WTC11 (cell line): ENCODE results near the gene SART3. TPM values are rescaled to one million over a fixed set of nuclear protein-coding genes. Genes with fewer than 3 reads are reported as not detected.
A peak's percentile ranks its signal among the peaks of the same experiment; 100 is the strongest.

ENCODE experiments used
- ATAC-seq: fragments of 200-7000 bp; cut with Tn5 transposase; 2 replicates; pipeline ENCODE4 v1.10.0; 2021; ENCODE audit warnings: mild to moderate bottlenecking, moderate library complexity
- CTCF ChIA-PET: fragments of 300-600 bp; sonication (Branson Sonifier 250); formaldehyde crosslinking; loops from one replicate; lab custom pipeline; 2021; ENCODE audit warnings: antibody characterized with exemption; lab: Charles Lee
- POLR2A ChIA-PET: fragments of 350-600 bp; sonication (Branson Sonifier 250); formaldehyde crosslinking; loops from one replicate; lab custom pipeline; 2021; ENCODE audit warnings: antibody characterized with exemption; lab: Charles Lee
- DNase-seq: peaks from one replicate; pipeline ENCODE4 v3.0.0; 2021; ENCODE audit warnings: low spot score
- H3K27ac Mint-ChIP-seq: 2 replicates; pipeline ENCODE4 v1.8.0; 2021; ENCODE audit warnings: mixed read lengths
- H3K27me3 Mint-ChIP-seq: 2 replicates; pipeline ENCODE4 v1.8.0; 2021; ENCODE audit warnings: low read depth, mild to moderate bottlenecking, moderate library complexity, mixed read lengths
- H3K36me3 Mint-ChIP-seq: 2 replicates; pipeline ENCODE4 v1.8.0; 2021; ENCODE audit warnings: mixed read lengths
- H3K4me1 Mint-ChIP-seq: 2 replicates; pipeline ENCODE4 v1.8.0; 2022; ENCODE audit warnings: mixed read lengths
- H3K4me3 Mint-ChIP-seq: 2 replicates; pipeline ENCODE4 v1.8.0; 2021; ENCODE audit warnings: mild to moderate bottlenecking, moderate library complexity, mixed read lengths
- H3K9me3 Mint-ChIP-seq: 2 replicates; pipeline ENCODE4 v1.8.0; 2021; ENCODE audit warnings: mixed read lengths
- ATF1 ChIP-seq: sonication (generic); formaldehyde crosslinking; IDR thresholded peaks from 2 replicates; pipeline ENCODE4 v1.8.1; 2023; ENCODE audit warnings: mild to moderate bottlenecking, moderate library complexity, missing genetic modification reagents
- E2F5 ChIP-seq: sonication (generic); formaldehyde crosslinking; IDR thresholded peaks from 2 replicates; pipeline ENCODE4 v1.8.1; 2022; ENCODE audit warnings: mild to moderate bottlenecking, moderate library complexity, missing genetic modification reagents
- GTF2I ChIP-seq: fragments of 250-450 bp; sonication (Bioruptor Pico); conservative IDR thresholded peaks from 2 replicates; pipeline ENCODE4 v1.4.0; 2021; ENCODE audit warnings: mild to moderate bottlenecking
- KAT7 ChIP-seq: sonication (generic); formaldehyde crosslinking; IDR thresholded peaks from 2 replicates; pipeline ENCODE4 v1.8.1; 2023; ENCODE audit warnings: missing genetic modification reagents, mild to moderate bottlenecking, borderline replicate concordance
- NFE2L1 ChIP-seq: sonication (generic); formaldehyde crosslinking; IDR thresholded peaks from 2 replicates; pipeline ENCODE4 v1.8.1; 2023; ENCODE audit warnings: missing genetic modification reagents
- PRDM15 ChIP-seq: sonication (generic); formaldehyde crosslinking; IDR thresholded peaks from 2 replicates; pipeline ENCODE4 v1.8.0; 2022; ENCODE audit warnings: missing genetic modification reagents
- TEAD1 ChIP-seq: sonication (generic); formaldehyde crosslinking; IDR thresholded peaks from 2 replicates; pipeline ENCODE4 v1.8.0; 2022; ENCODE audit warnings: mild to moderate bottlenecking, missing genetic modification reagents
- USF1 ChIP-seq: sonication (generic); formaldehyde crosslinking; IDR thresholded peaks from 2 replicates; pipeline ENCODE4 v1.8.0; 2022; ENCODE audit warnings: mild to moderate bottlenecking, missing genetic modification reagents
- ZNF512 ChIP-seq: sonication (generic); formaldehyde crosslinking; IDR thresholded peaks from 2 replicates; pipeline ENCODE4 v1.8.1; 2022; ENCODE audit warnings: missing genetic modification reagents, borderline replicate concordance
- ZNF671 ChIP-seq: fragments of 250-450 bp; sonication (Bioruptor Pico); IDR thresholded peaks from 2 replicates; pipeline ENCODE4 v1.8.0; 2021; ENCODE audit warnings: mild to moderate bottlenecking
- total RNA-seq: library from RNA; stranded (reverse); gene quantifications from 3 replicates; pipeline ENCODE4 v1.2.3, GENCODE V29; 2021
- TF ChIP-seq, protein P1 (sequence below): sonication (generic); formaldehyde crosslinking; conservative IDR thresholded peaks from 2 replicates; pipeline ENCODE4 v1.8.1; 2023; ENCODE audit warnings: mild to moderate bottlenecking, low read depth, missing genetic modification reagents, moderate library complexity
- TF ChIP-seq, protein P2 (sequence below): sonication (generic); formaldehyde crosslinking; conservative IDR thresholded peaks from 2 replicates; pipeline ENCODE4 v1.8.1; 2022; ENCODE audit warnings: mild to moderate bottlenecking, missing genetic modification reagents
- TF ChIP-seq, protein P3 (sequence below): sonication (generic); formaldehyde crosslinking; IDR thresholded peaks from 2 replicates; pipeline ENCODE4 v1.8.0; 2023; ENCODE audit warnings: missing genetic modification reagents, mild to moderate bottlenecking, borderline replicate concordance
- TF ChIP-seq, protein P4 (sequence below): fragments of 250-450 bp; sonication (Bioruptor Pico); conservative IDR thresholded peaks from 2 replicates; pipeline ENCODE4 v1.9.0; 2021; ENCODE audit warnings: mild to moderate bottlenecking
- TF ChIP-seq, protein P5 (sequence below): sonication (generic); formaldehyde crosslinking; IDR thresholded peaks from 2 replicates; pipeline ENCODE4 v1.8.1; 2022; ENCODE audit warnings: low read depth, mild to moderate bottlenecking, moderate library complexity, missing genetic modification reagents, borderline replicate concordance

SART3 gene
- total RNA-seq, 1 experiment from 2014 or later, result 91.2 TPM

DNA sequence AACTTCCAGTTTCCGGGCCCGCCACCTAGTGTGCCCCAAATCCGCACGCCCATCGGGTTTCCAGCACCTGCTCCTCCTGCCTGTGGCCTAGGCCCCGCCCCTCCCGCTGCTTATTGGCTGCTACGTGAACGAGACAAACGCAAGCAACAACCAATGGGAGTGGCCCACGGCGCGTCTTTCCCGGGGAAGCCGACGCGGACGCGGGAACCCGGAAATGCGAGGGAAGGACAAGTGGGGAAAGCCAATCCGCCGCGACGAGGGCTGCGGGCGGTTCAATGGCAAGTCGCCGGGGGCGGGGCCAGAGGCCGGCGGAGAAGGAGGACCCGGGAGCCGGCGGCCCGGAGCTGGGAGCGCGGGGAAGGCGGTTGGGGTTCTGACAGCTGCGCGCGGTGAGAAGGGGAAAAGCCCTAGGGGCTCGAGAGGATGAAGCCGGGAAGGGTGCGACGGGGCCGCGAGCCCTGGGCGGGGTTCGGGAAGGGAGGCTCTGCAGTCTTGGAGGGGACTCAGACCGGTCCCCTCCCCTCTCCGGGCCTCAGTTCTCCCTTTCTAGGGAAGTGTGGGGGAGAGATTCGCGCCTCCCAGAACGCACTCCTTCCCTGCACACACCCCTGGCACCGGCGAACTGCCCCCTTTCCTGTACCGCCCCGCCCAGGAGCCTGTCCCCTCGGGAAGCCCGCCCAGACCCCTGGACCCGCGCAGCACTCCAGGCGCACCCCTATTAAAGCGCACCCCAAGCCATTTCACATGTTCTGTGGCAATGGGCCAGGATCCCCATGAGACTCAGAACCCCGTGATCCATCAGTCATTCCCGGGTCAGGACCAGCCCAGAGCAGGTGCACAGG is 45.8 kb downstream of the SART3 start, which contains the start of gene FICD (continued):
- TF ChIP-seq USF1 (no peak), E2F5 (peak; percentile 83), TEAD1 (CRISPR knock-in tag) (no peak), GTF2I (no peak), ZNF671 (CRISPR knock-in tag) (no peak)
- TF ChIP-seq, protein P1, sequence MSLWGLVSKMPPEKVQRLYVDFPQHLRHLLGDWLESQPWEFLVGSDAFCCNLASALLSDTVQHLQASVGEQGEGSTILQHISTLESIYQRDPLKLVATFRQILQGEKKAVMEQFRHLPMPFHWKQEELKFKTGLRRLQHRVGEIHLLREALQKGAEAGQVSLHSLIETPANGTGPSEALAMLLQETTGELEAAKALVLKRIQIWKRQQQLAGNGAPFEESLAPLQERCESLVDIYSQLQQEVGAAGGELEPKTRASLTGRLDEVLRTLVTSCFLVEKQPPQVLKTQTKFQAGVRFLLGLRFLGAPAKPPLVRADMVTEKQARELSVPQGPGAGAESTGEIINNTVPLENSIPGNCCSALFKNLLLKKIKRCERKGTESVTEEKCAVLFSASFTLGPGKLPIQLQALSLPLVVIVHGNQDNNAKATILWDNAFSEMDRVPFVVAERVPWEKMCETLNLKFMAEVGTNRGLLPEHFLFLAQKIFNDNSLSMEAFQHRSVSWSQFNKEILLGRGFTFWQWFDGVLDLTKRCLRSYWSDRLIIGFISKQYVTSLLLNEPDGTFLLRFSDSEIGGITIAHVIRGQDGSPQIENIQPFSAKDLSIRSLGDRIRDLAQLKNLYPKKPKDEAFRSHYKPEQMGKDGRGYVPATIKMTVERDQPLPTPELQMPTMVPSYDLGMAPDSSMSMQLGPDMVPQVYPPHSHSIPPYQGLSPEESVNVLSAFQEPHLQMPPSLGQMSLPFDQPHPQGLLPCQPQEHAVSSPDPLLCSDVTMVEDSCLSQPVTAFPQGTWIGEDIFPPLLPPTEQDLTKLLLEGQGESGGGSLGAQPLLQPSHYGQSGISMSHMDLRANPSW (CRISPR knock-in tag), result no peak
- TF ChIP-seq, protein P2, sequence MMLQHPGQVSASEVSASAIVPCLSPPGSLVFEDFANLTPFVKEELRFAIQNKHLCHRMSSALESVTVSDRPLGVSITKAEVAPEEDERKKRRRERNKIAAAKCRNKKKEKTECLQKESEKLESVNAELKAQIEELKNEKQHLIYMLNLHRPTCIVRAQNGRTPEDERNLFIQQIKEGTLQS (CRISPR knock-in tag), result no peak
- TF ChIP-seq, protein P3, sequence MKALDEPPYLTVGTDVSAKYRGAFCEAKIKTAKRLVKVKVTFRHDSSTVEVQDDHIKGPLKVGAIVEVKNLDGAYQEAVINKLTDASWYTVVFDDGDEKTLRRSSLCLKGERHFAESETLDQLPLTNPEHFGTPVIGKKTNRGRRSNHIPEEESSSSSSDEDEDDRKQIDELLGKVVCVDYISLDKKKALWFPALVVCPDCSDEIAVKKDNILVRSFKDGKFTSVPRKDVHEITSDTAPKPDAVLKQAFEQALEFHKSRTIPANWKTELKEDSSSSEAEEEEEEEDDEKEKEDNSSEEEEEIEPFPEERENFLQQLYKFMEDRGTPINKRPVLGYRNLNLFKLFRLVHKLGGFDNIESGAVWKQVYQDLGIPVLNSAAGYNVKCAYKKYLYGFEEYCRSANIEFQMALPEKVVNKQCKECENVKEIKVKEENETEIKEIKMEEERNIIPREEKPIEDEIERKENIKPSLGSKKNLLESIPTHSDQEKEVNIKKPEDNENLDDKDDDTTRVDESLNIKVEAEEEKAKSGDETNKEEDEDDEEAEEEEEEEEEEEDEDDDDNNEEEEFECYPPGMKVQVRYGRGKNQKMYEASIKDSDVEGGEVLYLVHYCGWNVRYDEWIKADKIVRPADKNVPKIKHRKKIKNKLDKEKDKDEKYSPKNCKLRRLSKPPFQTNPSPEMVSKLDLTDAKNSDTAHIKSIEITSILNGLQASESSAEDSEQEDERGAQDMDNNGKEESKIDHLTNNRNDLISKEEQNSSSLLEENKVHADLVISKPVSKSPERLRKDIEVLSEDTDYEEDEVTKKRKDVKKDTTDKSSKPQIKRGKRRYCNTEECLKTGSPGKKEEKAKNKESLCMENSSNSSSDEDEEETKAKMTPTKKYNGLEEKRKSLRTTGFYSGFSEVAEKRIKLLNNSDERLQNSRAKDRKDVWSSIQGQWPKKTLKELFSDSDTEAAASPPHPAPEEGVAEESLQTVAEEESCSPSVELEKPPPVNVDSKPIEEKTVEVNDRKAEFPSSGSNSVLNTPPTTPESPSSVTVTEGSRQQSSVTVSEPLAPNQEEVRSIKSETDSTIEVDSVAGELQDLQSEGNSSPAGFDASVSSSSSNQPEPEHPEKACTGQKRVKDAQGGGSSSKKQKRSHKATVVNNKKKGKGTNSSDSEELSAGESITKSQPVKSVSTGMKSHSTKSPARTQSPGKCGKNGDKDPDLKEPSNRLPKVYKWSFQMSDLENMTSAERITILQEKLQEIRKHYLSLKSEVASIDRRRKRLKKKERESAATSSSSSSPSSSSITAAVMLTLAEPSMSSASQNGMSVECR, result peak; percentile 9; the same call in 1 of the 2 replicates

DNA sequence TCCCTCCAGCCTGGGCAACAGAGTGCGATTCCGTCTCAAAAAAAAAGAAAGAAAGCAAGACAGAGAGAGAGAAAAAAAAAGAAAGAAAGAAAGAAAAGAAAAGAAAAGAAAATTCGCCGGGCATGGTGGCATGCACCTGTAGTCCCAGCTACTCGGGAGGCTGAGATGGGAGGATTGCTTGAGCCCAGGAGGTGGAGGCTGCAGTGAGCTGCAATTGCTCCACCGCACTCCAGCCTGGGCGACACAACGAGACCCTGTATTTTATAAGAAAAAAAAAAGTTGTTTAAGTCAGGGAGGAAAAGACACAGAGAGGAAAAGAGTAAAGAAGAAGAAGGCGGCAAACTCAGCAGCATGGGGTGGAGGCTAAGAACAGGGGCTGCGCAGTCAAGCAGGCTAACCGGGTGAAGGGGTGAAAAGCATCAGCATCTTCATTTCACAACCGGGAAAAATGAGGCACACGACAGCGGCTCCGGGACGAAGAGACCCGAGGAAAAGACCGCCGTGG is 46.5 kb downstream of the SART3 start:
- Mint-ChIP-seq H3K36me3 (peaks cover 11% of the 10 kb centered on the region), H3K27ac (peak overlapping the region; percentile 19; the same call in 1 of the 2 replicates), H3K9me3 (peaks cover 4% of the 10 kb centered on the region), H3K27me3 (no peaks in the 10 kb centered on the region; the same call in 1 of the 2 replicates), H3K4me1 (peaks cover 22% of the 10 kb centered on the region), H3K4me3 (peak overlapping the region; percentile 74)
- ATAC-seq (no peak; the same call in 1 of the 2 replicates), DNase-seq (no peak)
- TF ChIP-seq ATF1 (CRISPR knock-in tag), result no peak
- TF ChIP-seq KAT7 (CRISPR knock-in tag), result no peak
- TF ChIP-seq, protein P4, sequence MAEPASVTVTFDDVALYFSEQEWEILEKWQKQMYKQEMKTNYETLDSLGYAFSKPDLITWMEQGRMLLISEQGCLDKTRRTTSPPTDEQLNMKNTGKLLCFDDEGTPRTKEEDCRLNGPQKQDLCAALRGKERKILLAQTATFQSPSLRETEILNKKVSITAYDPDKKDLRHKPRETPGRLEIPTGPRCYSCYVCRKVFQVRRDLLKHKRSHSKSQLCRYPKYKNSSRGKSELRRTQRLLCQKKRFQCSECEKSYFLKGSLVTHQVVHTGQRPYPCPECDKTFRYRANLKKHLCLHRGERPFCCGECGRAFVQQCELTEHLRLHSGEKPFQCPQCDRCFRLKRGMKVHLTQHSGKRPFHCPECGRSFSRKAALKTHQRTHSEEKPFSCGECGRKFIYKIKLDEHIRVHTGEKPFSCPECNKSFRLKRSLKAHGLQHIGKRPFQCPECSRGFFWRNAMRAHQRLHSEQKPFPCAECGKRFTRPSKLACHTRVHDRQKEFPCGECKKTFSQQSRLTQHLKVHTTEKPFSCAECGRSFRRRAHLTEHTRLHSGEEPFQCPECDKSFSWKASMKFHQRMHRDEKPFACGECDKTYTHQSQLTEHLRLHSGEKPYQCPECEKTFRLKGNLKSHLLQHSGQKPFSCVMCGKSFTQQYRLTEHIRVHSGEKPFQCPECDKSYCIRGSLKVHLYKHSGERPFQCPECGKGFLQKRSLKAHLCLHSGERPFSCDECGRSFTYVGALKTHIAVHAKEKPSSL (CRISPR knock-in tag), result no peak
- TF ChIP-seq ZNF512 (CRISPR knock-in tag), result no peak
- TF ChIP-seq PRDM15, result no peak
- TF ChIP-seq, protein P5, sequence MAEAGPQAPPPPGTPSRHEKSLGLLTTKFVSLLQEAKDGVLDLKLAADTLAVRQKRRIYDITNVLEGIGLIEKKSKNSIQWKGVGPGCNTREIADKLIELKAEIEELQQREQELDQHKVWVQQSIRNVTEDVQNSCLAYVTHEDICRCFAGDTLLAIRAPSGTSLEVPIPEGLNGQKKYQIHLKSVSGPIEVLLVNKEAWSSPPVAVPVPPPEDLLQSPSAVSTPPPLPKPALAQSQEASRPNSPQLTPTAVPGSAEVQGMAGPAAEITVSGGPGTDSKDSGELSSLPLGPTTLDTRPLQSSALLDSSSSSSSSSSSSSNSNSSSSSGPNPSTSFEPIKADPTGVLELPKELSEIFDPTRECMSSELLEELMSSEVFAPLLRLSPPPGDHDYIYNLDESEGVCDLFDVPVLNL, result no peak
- TF ChIP-seq NFE2L1 (CRISPR knock-in tag), result peak; percentile 21; the same call in 1 of the 2 replicates
- CTCF ChIA-PET, result interaction anchor here (1.0 to 1.6 kb wide), 2 partner anchors 280 to 525 kb away, joined by 3 to 4 read pairs; no protein-coding TSS in a partner anchor
- POLR2A ChIA-PET, result no interaction called here
